CD4-positive, alpha-beta T cell treated with Interleukin-4 for 4 hours (primary cell): ENCODE data around the gene TMEM114.

Source experiments
- DNase-seq: peaks from one replicate; pipeline ENCODE4 v3.0.0-alpha.2; 2020

The TMEM114 gene

DNA sequence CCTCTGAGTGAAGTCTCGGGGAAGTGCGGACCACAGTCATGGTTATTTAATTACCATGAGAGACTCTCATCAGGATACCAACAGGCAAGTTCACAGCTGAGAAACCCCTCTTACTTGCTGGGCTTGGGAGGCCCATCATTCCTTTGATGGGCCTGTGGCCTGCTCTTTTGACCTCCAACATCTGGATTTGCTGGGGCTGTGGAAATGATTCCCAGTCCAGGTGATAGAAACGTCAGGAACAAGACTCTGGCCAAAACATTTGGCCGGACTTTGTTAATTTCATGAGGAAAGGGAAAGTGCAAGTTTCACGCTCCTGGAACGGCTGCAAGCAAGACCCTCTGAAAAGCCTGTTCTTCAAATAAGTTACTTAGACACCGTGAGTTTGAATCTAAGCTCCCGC is 42.5 kb downstream of the TMEM114 start:
- DNase-seq: no peak

DNA sequence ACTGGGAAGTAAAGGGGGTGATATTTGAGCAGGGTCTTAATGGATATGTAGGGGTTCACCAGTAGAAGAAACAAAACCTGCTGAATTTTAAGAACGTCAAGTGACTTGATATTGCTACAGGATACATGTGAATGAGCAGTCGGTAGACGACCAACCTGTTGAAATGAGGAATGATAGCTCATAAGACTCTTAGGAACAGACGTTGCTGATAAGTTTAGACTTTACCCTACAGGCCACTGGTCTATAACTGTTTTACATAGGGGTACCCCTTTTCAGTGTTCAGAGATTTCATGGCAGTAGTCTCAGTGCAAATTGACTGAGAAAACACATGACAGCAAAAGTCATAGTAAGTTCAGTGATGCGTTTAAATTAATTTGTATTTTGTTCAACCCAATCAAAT is 45.9 kb downstream of the TMEM114 start:
- DNase-seq: no peak

DNA sequence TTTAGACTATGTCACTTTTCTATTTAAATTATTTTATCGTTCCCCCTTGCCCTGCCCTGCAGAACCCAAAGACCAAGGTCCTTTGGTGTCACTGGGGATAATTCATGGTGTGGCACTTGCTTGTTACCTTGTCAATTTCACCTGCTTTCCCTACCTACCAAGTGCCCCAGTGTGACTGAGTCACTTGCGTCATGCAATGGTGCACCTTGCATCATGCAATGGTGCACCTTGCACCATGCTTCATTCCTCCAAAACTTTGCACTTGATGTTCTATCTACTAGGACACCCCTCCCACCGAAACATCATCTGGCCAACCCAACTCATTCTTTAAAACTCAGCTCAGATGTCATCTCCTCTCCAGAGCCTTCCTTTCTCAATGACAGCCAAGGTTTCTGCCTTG is 47.1 kb downstream of the TMEM114 start:
- DNase-seq: no peak

DNA sequence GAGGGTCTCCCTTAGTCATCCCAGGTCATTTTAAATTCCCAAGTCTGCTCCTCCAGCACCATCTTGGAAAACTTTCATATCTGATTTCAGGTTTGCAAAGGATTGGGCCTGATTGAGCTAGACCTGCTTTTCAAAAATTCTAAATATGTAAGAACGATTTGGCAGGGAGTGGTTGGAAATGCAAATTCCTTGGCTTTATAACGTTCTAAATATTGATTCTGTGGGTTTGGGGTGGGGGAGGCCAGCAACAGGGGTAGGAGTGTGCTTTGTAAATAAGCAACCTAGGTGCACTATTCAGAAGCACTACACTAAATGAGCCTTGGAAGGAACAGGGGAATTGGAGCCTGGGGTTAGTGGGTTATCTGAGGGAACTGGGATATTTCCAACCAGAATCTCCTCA is 47.9 kb downstream of the TMEM114 start:
- DNase-seq: no peak

- DNase-seq: no peak
Measured at GRCh38 chr16:8541868-8542267, 48.4 kb downstream of the TMEM114 start.

GRCh38 chr16:8537691-8538342 is 52.5 kb downstream of the TMEM114 start:
- DNase-seq: no peak

DNA sequence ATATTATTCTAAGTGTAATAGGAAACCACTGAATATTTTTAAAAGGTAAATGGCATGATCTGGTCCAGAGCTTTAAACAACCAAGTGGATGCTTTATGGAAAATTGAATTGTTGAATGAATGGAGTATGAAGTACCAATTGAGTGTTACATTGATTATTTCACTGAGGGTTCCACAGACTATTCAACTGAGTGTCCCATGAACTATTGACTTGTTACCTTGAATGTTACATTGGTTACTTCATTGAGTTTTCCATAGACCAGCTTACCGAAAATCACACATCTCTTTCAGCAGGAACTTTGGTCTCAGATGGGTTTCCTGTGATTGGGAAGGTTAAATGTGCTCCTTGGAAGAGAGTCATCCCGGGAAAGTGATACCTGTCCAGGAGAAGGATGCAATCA is 56.8 kb downstream of the TMEM114 start:
- DNase-seq: no peak

GRCh38 chr16:8530752-8531384 is 59.4 kb downstream of the TMEM114 start:
- DNase-seq: no peak

DNA sequence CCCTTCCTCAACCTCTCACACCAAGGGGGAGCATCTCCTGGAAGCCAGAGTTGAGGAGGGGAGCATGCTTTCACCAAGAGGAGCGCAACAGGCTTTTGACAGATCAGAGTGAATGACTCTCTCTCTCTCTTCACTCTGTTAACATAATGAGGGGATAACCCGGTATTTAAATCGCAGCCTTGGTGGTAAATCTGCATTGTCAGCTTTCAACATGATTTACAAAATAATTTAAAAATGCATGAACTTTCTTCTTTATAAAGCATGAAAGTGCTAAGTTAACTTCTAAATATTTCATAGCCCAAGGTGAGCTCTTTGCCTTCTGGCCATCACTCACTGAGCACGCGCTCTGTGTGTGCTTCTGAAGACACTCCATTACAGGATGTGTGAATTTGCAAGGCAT is 61.8 kb downstream of the TMEM114 start:
- no peak for DNase-seq

GRCh38 chr16:8523932-8524331 is 66.4 kb downstream of the TMEM114 start:
- DNase-seq: no peak

GRCh38 chr16:8522757-8523156 is 67.6 kb downstream of the TMEM114 start:
- no peak for DNase-seq

DNA sequence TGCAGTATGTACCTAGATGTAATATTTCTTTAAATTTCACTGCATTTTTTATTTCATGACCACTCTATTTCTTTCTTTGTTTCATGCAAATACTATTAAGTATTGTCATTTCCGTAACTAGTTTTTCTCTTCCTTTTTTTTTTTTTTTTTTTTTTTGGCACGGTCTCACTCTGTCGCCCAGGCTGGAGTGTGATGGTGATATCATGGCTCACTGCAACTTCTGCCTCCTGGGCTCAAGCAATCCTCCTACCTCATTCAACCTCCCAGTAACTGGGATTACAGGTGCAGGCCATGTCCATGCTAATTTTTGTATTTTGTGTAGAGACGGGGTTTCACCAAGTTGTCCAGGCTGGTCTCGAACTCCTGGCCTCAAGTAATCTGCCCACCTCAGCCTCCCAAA is 70.7 kb downstream of the TMEM114 start:
- no peak for DNase-seq
